ENCODE measurements around the gene BNIP3. TPM values are rescaled to one million over a fixed set of nuclear protein-coding genes. Genes with fewer than 3 reads are reported as not detected.

Gene BNIP3
- polyA plus RNA-seq, 3 donors: 3.2 to 7.2 (median 4.6) TPM

DNA sequence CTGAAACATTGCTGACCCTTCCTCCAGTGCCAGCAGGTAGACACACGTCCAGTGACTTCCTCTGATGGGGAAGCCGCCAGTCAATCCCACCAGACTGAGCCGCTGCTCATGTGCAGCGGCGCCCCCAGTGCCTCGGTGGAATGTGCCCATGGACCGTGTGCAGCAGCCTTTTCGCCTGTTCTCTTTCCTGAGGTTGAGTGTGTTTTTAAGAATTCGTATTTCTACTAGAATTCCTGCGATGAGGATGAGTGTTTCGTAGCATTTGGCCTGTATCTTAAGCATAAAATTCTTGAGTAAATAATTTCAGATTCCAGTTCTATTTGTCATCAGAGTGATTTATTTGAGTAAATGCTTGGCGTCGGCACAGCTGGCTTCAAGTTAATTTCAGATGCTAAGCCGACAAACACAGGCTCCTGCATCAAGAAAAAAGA is 35.4 kb downstream of the BNIP3 start:
- no peaks in the 10 kb centered on the region for H3K4me1 Mint-ChIP-seq
- TF ChIP-seq, protein P1, sequence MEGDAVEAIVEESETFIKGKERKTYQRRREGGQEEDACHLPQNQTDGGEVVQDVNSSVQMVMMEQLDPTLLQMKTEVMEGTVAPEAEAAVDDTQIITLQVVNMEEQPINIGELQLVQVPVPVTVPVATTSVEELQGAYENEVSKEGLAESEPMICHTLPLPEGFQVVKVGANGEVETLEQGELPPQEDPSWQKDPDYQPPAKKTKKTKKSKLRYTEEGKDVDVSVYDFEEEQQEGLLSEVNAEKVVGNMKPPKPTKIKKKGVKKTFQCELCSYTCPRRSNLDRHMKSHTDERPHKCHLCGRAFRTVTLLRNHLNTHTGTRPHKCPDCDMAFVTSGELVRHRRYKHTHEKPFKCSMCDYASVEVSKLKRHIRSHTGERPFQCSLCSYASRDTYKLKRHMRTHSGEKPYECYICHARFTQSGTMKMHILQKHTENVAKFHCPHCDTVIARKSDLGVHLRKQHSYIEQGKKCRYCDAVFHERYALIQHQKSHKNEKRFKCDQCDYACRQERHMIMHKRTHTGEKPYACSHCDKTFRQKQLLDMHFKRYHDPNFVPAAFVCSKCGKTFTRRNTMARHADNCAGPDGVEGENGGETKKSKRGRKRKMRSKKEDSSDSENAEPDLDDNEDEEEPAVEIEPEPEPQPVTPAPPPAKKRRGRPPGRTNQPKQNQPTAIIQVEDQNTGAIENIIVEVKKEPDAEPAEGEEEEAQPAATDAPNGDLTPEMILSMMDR (IDR thresholded peaks at IDR 0.05): no peak
- H3K27ac Mint-ChIP-seq: peak overlapping the region in 1 of 7 donors; percentile 51
- H3K27me3 Mint-ChIP-seq (ENCODE audit: low read depth in 3 of 3): peaks cover 0 to 1% (median 0%) of the 10 kb centered on the region in 3 donors
- H3K4me3 Mint-ChIP-seq: no peak overlapping the region
- peaks cover 88 to 92% of the 10 kb centered on the region in 2 donors for H3K36me3 Mint-ChIP-seq
- H3K4me3 ChIP-seq (replicated peaks in 1 of 3; ENCODE audit: low read depth in 2 of 3, low read length in 3 of 3): no peak overlapping the region
- no peak overlapping the region for H2AFZ ChIP-seq (ENCODE audit: insufficient read depth, low read depth, low read length, poor library complexity, severe bottlenecking)
- 96% methylated on average over 8 of the region's 14 CpGs for WGBS (ENCODE audit: insufficient coverage)
- no peaks in the 10 kb centered on the region for H3K9me3 ChIP-seq (replicated peaks in 1 of 2; ENCODE audit: control insufficient read depth in 1 of 2, insufficient read depth in 1 of 2, low read length in 2 of 2)
- peaks cover 13% of the 10 kb centered on the region for H4K20me1 ChIP-seq (ENCODE audit: insufficient read depth, low read length)
- H3K36me3 ChIP-seq (replicated peaks in 1 of 2; ENCODE audit: control insufficient read depth in 1 of 2, insufficient read depth in 2 of 2, low read length in 2 of 2): peaks cover 82 to 100% of the 10 kb centered on the region in 2 donors
- intact Hi-C loops (cut with micrococcal nuclease): no loop called here
- H3K9ac ChIP-seq (ENCODE audit: insufficient read depth, low read length, poor library complexity, severe bottlenecking): no peak overlapping the region
- no peaks in the 10 kb centered on the region for H3K27me3 ChIP-seq (ENCODE audit: control insufficient read depth in 2 of 2, insufficient read depth in 2 of 2, low read length in 2 of 2)
- no peak overlapping the region for H3K27ac ChIP-seq (ENCODE audit: low read depth in 1 of 2, low read length in 2 of 2)
- H3K4me2 ChIP-seq (replicated peaks; ENCODE audit: extremely low read depth, low read length, poor library complexity, severe bottlenecking): no peak overlapping the region
- H3K9me3 Mint-ChIP-seq: peaks cover 0 to 18% (median 4%) of the 10 kb centered on the region in 7 donors
- no peak for DNase-seq
- H3K4me1 ChIP-seq (ENCODE audit: control insufficient read depth in 1 of 2, insufficient read depth in 2 of 2, low read length in 2 of 2): no peaks in the 10 kb centered on the region
- no peaks in the 10 kb centered on the region for H3K79me2 ChIP-seq (ENCODE audit: insufficient read depth, low read length)

DNA sequence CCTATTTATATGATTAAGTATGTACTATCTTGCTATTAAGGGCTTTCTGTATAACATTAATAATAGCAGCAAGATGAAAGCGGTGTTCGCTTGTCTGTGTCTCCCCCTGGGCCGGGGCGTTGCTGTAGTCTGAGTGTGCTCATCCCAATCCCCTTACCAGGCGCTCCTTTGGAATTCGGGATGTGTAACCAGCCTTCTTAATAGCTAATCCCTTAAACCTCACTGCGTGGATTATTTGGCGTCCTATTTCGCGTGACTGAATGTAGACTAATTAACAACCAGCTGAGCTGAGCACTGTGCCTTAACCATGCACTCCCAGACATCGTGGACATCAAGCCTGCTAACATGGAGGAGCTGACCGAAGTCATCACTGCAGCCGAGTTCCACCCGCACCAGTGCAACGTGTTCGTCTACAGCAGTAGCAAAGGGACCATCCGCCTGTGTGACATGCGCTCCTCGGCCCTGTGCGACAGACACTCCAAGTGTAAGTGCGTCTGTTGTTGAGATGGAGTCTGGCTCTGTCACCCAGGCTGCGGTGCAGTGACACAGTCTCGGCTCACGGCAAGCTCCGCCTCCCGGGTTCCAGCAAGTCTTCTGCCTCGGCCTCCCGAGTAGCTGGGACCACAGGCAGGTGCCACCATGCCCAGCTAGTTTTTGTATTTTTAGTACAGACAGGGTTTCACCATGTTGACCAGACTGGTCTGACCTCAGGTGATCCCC is 36.6 kb downstream of the BNIP3 start:
- no peak for DNase-seq
- TF ChIP-seq, protein P1 (IDR thresholded peaks at IDR 0.05): no peak
- Mint-ChIP-seq H3K27me3 (ENCODE audit: low read depth in 3 of 3) (peaks cover 0 to 1% (median 0%) of the 10 kb centered on the region in 3 donors), H3K4me1 (no peaks in the 10 kb centered on the region), H3K9me3 (peaks cover 0 to 13% (median 2%) of the 10 kb centered on the region in 7 donors), H3K27ac (peak overlapping the region in 1 of 7 donors; percentile 21), H3K36me3 (peaks cover 90 to 93% of the 10 kb centered on the region in 2 donors), H3K4me3 (no peak overlapping the region)
- H4K20me1 ChIP-seq (ENCODE audit: insufficient read depth, low read length): peaks cover 23% of the 10 kb centered on the region
- H2AFZ ChIP-seq (ENCODE audit: insufficient read depth, low read depth, low read length, poor library complexity, severe bottlenecking): no peak overlapping the region
- H3K36me3 ChIP-seq (replicated peaks in 1 of 2; ENCODE audit: control insufficient read depth in 1 of 2, insufficient read depth in 2 of 2, low read length in 2 of 2): peaks cover 86 to 100% of the 10 kb centered on the region in 2 donors
- H3K9ac ChIP-seq (ENCODE audit: insufficient read depth, low read length, poor library complexity, severe bottlenecking): no peak overlapping the region
- H3K9me3 ChIP-seq (replicated peaks in 1 of 2; ENCODE audit: control insufficient read depth in 1 of 2, insufficient read depth in 1 of 2, low read length in 2 of 2): no peaks in the 10 kb centered on the region
- H3K4me2 ChIP-seq (replicated peaks; ENCODE audit: extremely low read depth, low read length, poor library complexity, severe bottlenecking): no peak overlapping the region
- no peak overlapping the region for H3K4me3 ChIP-seq (replicated peaks in 1 of 3; ENCODE audit: low read depth in 2 of 3, low read length in 3 of 3)
- no peaks in the 10 kb centered on the region for H3K4me1 ChIP-seq (ENCODE audit: control insufficient read depth in 1 of 2, insufficient read depth in 2 of 2, low read length in 2 of 2)
- intact Hi-C loops (cut with micrococcal nuclease): no loop called here
- no peak overlapping the region for H3K27ac ChIP-seq (ENCODE audit: low read depth in 1 of 2, low read length in 2 of 2)
- H3K27me3 ChIP-seq (ENCODE audit: control insufficient read depth in 2 of 2, insufficient read depth in 2 of 2, low read length in 2 of 2): no peaks in the 10 kb centered on the region
- no peaks in the 10 kb centered on the region for H3K79me2 ChIP-seq (ENCODE audit: insufficient read depth, low read length)
- 98% methylated on average over 26 of the region's 28 CpGs for WGBS (ENCODE audit: insufficient coverage)

Measured in CD14-positive monocyte (primary cell).